DOHH2 (cell line): Measurements from ENCODE around the gene RAB4A.

Source experiments
- CTCF ChIP-seq: fragments of 200-600 bp; sonication (generic); IDR thresholded peaks from one replicate; pipeline ENCODE4 v1.5.1; 2014; ENCODE audit warnings: antibody characterized with exemption, mild to moderate bottlenecking, low read depth, low read length; ENCODE audit not compliant: poor library complexity, severe bottlenecking
- EZH2phosphoT487 ChIP-seq: fragments of 200-600 bp; sonication (generic); IDR thresholded peaks from 2 replicates; pipeline ENCODE4 v1.6.1; 2017; ENCODE audit warnings: borderline replicate concordance, mild to moderate bottlenecking, antibody characterized with exemption, low read length, moderate library complexity, mixed read lengths

- TF ChIP-seq CTCF (no peak), EZH2phosphoT487 (no peak)
Measured at GRCh38 chr1:229303855-229304254, 32.9 kb downstream of the RAB4A start.
